ENCODE data around the gene MCRIP2.

The MCRIP2 gene

DNA sequence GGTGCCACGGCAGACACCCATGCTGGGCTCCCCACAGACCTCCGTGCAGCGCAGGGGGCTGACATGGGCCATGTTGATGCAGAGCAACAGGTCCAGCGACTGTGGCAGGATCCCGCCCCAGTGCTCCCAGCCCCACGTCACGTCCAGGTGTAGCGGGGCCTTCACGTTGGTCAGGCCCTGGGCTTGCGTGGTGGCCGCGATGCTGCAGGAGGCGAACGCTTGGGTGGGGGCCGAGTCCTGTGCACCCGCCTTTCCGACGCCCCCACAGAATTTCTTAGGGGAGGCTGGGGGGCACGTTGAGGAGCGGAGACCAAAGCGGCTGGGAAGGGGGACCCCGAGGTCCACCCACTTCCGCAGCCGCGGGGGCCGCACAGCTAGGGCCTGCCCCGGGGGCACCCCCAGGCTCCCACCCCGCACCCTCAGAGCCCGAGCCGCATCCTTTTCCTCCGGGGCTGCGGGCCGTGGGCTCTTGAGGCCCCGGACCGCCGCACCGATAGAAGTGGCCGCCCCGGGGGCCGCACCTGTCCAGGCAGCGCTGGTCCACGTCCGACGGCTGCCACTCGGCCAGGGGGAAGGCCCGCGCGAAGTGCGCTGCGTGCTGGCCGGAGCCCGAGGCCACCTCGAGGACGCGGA, 5.9 kb upstream of the MCRIP2 start:
- no peaks in the 10 kb centered on the region for H3K79me2 ChIP-seq (ENCODE audit: insufficient read depth, low read length)
- H4K20me1 ChIP-seq (ENCODE audit: insufficient read depth, low read length) = no peaks in the 10 kb centered on the region
- H3K9me2 ChIP-seq (ENCODE audit: low read depth, low read length) = no peaks in the 10 kb centered on the region
- H3K4me2 ChIP-seq (ENCODE audit: low read length) = peak overlapping the region; percentile 84
- peak overlapping the region; percentile 78 for H3K4me3 ChIP-seq (ENCODE audit: low read depth, low read length, poor library complexity, severe bottlenecking)
- H2AFZ ChIP-seq (ENCODE audit: low read length) = no peak overlapping the region
- H3K27ac ChIP-seq (ENCODE audit: low read depth, low read length, poor library complexity, severe bottlenecking) = no peak overlapping the region
- no peaks in the 10 kb centered on the region for H3K9me3 ChIP-seq (ENCODE audit: low read length)
- no peaks in the 10 kb centered on the region; the same call in 1 of the 2 replicates for H3K27me3 ChIP-seq (ENCODE audit: insufficient read depth, low read length)
- H3K9ac ChIP-seq (ENCODE audit: low read length) = peak overlapping the region; percentile 78
- no peaks in the 10 kb centered on the region for H3K36me3 ChIP-seq (ENCODE audit: insufficient read depth, low read length)
- H3K4me1 ChIP-seq (ENCODE audit: insufficient read depth, low read length, severe bottlenecking) = peaks cover 26% of the 10 kb centered on the region
- no peaks in the 10 kb centered on the region for H3F3A ChIP-seq (ENCODE audit: insufficient read depth, low read length)
- TF ChIP-seq EZH2 (IDR thresholded peaks at IDR 0.05; ENCODE audit: borderline replicate concordance, low read length) = no peak
- TF ChIP-seq, protein P1, sequence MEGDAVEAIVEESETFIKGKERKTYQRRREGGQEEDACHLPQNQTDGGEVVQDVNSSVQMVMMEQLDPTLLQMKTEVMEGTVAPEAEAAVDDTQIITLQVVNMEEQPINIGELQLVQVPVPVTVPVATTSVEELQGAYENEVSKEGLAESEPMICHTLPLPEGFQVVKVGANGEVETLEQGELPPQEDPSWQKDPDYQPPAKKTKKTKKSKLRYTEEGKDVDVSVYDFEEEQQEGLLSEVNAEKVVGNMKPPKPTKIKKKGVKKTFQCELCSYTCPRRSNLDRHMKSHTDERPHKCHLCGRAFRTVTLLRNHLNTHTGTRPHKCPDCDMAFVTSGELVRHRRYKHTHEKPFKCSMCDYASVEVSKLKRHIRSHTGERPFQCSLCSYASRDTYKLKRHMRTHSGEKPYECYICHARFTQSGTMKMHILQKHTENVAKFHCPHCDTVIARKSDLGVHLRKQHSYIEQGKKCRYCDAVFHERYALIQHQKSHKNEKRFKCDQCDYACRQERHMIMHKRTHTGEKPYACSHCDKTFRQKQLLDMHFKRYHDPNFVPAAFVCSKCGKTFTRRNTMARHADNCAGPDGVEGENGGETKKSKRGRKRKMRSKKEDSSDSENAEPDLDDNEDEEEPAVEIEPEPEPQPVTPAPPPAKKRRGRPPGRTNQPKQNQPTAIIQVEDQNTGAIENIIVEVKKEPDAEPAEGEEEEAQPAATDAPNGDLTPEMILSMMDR (IDR thresholded peaks at IDR 0.05; ENCODE audit: low read length) = no peak

DNA sequence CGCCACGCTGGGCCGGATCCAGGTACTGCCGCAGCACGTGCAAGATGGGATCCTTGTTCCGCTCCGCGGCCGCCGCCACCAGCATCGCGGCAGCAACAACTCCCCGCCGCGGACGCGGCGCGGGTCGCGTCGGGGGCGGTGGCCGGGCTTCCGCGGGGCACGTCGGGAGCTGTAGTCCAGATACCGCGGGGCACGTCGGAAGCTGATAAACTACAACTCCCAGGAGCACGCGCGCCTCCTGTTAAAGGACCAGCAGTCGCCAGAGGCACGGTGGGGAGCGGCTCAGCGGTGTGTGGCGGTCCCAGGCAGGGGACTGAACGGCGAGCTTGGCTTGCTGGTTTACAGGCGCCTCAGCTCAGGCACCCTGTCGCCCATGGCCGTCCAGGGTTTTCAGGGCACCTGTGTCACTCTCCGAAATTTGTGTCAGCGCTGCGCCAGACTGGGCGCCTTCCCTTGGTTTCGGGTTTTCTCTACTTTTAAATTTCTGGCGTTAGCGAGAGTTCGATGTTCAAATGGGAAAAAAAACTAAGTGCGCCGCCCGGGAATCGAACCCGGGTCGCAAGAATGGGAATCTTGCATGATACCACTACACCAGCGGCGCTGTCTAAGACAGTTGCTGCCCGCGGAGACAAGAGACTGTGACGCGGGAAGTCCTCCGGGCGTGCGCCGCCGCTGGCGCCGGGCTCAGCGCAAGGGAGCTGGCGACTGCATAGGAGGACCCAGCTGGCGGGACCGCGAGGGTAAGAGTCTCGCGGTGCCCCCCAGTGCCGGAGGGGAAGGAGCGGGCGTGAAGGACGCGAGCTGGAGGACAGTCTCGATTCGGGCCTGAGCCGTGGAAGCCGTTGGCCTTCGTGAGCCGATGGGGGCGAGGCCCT, 5.2 kb upstream of the MCRIP2 start, which contains the start of gene METTL26:
Gene METTL26 (minus strand): TSS at position 100 of the 875 bp plus-strand sequence. CDS start 15 bp downstream, at position 85.
- Histone ChIP-seq H3K4me3 (ENCODE audit: low read depth, low read length, poor library complexity, severe bottlenecking) (peak within 1 kb of the TSS; percentile 78), H3K36me3 (ENCODE audit: insufficient read depth, low read length) (no peaks in the 10 kb centered on the region), H3F3A (ENCODE audit: insufficient read depth, low read length) (no peaks in the 10 kb centered on the region), H3K27me3 (ENCODE audit: insufficient read depth, low read length) (no peaks in the 10 kb centered on the region), H3K9ac (ENCODE audit: low read length) (peak within 1 kb of the TSS; percentile 78), H3K4me1 (ENCODE audit: insufficient read depth, low read length, severe bottlenecking) (peaks cover 33% of the 10 kb centered on the region), H3K9me2 (ENCODE audit: low read depth, low read length) (no peaks in the 10 kb centered on the region), H4K20me1 (ENCODE audit: insufficient read depth, low read length) (no peaks in the 10 kb centered on the region), H2AFZ (ENCODE audit: low read length) (no peak within 1 kb of the TSS), H3K79me2 (ENCODE audit: insufficient read depth, low read length) (no peaks in the 10 kb centered on the region), H3K4me2 (ENCODE audit: low read length) (peak within 1 kb of the TSS; percentile 84), H3K27ac (ENCODE audit: low read depth, low read length, poor library complexity, severe bottlenecking) (peak within 1 kb of the TSS; percentile 70), H3K9me3 (ENCODE audit: low read length) (no peaks in the 10 kb centered on the region)
- no peak for TF ChIP-seq EZH2 (IDR thresholded peaks at IDR 0.05; ENCODE audit: borderline replicate concordance, low read length)
- TF ChIP-seq, protein P1 (IDR thresholded peaks at IDR 0.05; ENCODE audit: low read length) = no peak

DNA sequence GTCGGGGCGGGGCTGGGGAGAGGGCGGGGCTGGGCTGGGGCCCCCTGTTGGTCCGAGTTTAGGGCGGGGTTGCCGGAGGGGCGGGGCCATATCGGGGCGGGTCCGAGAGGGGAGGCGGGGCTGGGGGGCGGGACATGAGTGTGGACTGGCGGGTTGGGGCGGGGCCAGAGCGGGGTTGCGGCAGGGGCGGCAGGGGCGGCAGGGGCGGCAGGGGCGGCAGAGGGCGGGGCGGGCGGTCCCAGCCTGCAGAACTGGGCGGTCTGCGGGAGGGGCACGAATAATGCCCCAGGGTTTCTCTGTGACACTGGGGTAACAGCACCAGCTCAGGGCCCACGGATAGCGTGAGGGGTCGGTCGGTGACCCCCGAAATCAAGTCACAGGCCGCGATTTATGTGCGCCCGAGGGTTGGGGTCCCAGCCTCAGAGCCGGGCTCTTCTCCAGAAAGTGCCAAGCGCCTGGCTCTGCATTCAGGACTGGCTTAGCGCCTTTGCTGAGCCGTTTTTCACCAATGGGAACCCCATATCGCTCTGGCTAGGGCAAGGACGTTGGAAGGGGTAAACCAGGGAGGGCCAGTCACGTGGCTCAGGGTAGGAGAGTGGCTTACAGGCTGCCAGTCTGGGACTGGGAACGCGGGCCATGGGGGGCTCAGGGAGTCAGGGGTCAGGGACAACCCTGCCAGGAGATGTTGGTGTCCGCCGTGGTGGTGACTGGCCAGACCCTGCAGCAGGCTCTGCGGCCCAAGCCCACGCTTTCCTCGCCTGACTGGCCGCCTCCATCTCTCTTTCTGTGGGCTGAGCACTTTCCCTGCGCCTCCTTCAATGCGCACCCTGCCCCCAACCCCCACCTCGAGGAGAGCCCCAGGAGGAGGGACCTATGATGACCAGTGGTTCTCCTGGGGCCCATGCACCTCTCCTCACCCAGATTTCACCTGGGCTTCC, 4.3 kb upstream of the MCRIP2 start:
- Histone ChIP-seq H4K20me1 (ENCODE audit: insufficient read depth, low read length) (no peaks in the 10 kb centered on the region), H2AFZ (ENCODE audit: low read length) (no peak overlapping the region), H3K79me2 (ENCODE audit: insufficient read depth, low read length) (no peaks in the 10 kb centered on the region), H3K4me2 (ENCODE audit: low read length) (peak overlapping the region; percentile 84), H3K4me3 (ENCODE audit: low read depth, low read length, poor library complexity, severe bottlenecking) (peak overlapping the region; percentile 78), H3K4me1 (ENCODE audit: insufficient read depth, low read length, severe bottlenecking) (peaks cover 35% of the 10 kb centered on the region), H3F3A (ENCODE audit: insufficient read depth, low read length) (no peaks in the 10 kb centered on the region), H3K27me3 (ENCODE audit: insufficient read depth, low read length) (no peaks in the 10 kb centered on the region), H3K27ac (ENCODE audit: low read depth, low read length, poor library complexity, severe bottlenecking) (peak overlapping the region; percentile 7), H3K36me3 (ENCODE audit: insufficient read depth, low read length) (no peaks in the 10 kb centered on the region; the same call in 1 of the 2 replicates), H3K9me2 (ENCODE audit: low read depth, low read length) (no peaks in the 10 kb centered on the region), H3K9ac (ENCODE audit: low read length) (peak overlapping the region; percentile 78), H3K9me3 (ENCODE audit: low read length) (no peaks in the 10 kb centered on the region)
- no peak for TF ChIP-seq EZH2 (IDR thresholded peaks at IDR 0.05; ENCODE audit: borderline replicate concordance, low read length)
- TF ChIP-seq, protein P1 (IDR thresholded peaks at IDR 0.05; ENCODE audit: low read length) = no peak
